NCI-H2196 treated with DMSO at 0.1 percent for 48 hours (cell line): ENCODE data around the gene PRXL2A.
"Not testable (repeated sequence)": the region's sequence is repeated elsewhere in the genome, so short reads cannot be mapped to it uniquely, and the experiment has no call there.

Experiments used
- DNase-seq: peaks from one replicate; lab custom pipeline; 2025; ENCODE audit not compliant: unreplicated experiment; lab: John Stamatoyannopoulos, UW

Gene PRXL2A

DNA sequence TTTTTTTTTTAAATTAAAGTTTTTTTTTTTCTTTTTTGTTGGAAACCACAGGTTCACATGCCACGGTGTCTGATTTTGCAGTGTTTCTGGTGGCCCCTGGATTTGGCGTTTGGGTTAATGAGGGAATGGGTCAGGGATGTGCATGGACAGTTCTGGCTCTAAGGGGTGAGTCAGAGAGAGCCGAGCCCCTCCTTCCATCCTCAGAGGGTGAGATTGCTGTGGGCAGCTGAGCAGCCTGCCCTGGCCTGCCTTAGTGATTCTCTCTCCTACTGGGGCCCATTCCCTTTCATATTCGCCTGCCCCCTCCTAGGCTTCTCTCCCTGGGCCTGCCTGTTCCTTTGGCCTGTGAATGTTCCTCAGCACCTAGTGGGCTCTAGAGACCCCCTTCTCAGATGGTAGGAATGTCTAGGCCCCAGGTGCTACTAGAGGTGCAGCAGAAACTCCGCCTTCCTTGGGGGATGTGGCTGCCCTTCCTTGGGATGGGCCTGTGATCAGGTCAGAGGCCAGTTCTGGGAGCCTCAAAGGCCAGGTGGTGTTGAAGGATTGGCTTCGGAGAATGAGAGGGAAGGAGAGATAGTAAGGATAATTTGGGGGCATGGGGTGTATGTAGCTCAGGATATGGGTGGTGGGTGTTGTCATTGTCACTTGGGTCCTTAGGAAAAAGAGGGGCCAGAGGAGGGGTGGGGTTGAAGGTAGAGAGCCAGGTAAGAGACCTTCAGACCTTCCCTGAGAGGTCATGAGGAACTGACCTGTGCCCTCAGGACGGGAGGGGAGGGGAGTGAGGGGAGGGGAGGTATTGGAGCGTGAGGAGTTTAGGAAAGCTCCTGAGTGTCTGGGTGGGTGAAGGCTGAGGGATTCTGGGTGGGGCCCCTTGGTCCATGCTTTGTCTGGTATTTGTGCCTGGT is 65.6 kb downstream of the PRXL2A start:
- no peak for DNase-seq

DNA sequence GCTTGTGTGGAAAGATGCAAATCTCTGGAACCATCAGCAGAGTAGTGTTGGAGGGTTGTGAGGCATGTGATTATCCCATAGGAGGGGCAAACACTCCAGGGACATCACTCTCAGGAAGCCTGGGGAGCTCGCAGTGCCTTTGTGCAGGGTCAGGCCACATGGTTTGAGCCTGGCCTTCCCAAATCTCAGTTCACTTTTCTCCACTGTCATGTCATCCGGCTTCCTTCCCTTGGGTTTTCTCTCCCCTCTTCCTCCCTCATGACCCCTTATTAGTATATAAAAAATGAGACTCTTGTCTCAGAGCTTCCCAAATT is 66.2 kb downstream of the PRXL2A start:
- DNase-seq = no peak

DNA sequence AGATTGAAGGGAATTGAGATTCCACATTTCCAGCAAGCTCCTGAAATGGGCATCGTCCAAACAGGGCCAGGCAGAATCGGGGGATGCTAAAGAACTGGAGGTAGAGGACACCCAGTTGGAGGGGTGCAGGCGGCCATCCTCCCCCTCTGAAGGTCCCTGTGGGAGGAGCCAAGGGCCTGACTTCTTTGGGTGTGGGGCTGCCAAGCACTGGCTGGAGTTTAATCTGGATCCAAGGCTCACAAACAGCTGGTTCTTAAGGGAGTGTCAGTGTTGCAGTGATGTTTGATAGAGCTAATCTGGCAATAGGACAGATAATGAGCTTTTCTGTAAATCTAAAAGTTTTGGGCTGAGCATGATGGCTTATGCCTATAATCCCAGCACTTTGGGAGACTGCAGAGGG is 66.6 kb downstream of the PRXL2A start:
- no peak for DNase-seq

DNA sequence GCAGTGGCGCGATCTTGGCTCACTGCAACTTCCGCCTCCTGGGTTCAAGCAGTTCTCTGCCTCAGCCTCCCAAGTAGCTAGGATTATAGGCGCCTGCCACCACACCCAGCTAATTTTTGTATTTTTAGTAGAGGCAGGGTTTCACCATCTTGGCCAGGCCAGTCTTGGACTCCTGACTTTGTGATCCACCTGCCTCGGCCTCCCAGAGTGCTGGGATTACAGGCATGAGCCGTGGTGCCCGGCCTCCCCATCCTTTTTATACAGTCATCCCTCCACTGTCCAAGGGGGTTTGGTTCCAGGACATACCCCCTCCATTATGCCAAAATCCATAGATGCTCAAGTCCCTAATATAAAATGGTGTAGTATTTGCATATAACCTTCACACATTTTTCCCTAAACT is 67.3 kb downstream of the PRXL2A start:
- DNase-seq = not testable (repeated sequence)

DNA sequence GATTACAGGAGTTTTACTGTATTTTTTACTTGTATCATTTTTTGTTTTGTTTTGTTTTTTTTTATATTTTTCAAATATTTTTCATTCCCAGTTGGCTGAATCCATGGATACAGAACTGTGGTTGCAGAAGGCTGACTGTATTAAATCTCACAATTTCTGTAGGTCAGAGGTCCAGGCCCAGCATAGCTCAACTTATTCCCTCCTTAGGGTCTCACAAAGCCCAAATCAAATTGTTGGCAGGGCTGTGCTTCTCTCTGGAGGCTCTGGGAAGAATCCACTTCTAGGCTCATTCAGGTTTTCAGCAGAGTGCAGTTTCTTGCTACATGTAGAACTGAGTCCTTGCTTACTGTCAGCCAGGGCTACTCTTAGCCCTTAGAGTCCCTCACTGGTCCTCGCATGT is 68.3 kb downstream of the PRXL2A start:
- no peak for DNase-seq

DNA sequence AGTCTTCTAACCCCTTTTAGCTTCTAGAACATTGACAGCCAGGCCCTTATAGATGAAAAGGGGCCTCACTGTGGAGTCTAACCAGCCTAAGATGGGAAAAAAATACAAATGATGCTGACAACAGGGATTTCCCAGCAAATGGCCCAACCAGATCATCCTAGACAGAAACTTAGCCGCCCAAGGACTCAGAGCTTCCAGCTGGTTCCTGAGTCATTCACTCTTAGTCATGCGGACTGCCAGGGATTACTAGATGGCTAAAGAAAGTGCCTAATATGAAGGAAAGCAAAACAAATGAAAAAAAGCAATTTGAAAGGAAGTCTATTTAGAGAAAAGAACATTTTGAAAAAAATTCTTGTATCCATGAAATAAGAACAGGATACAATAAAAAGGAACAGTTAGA is 69.5 kb downstream of the PRXL2A start:
- DNase-seq = no peak

DNA sequence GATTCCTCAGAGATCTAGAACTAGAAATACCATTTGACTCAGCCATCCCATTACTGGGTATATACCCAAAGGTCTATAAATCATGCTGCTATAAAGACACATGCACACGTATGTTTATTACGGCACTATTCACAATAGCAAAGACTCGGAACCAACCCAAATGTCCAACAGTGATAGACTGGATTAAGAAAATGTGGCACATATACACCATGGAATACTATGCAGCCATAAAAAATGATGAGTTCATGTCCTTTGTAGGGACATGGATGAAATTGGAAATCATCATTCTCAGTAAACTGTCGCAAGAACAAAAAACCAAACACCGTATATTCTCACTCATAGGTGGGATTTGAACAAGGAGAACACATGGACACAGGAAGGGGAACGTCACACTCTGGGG is 72.0 kb downstream of the PRXL2A start:
- not testable (repeated sequence) for DNase-seq

DNA sequence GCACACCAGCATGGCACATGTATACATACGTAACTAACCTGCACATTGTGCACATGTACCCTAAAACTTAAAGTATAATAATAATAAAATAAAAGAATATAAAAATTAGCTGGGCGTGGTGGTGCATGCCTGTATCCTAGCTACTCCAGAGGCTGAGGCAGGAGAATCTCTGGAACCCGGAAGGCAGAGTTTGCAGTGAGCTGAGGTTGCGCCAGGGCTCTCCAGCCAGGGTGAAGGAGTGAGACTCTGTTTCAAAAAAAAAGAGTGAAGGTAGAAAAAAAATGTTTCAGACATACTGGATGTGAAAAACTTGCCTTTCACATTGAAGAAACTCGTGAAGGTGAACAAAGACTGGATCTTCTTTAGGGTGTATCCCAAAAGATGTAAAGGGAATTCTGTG is 72.5 kb downstream of the PRXL2A start:
- no peak for DNase-seq

DNA sequence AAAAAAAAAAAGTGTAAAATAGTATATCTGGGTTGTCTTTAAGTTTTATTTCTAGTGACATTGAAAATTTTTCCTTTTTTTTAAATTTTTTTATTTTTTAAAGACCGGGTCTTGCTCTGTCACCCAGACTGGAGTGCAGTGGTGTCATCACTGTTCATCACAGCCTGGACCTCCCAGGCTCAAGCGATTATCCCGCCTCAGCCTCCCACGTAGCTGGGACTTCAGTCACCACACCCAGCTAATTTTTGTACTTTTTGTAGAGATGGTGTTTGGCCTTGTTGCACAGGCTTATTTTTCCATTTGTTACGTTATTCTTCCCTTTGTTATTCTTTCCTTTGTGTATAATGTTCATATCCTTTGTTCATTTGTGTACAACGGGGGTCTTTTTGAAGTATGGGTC is 75.9 kb downstream of the PRXL2A start:
- DNase-seq = no peak

DNA sequence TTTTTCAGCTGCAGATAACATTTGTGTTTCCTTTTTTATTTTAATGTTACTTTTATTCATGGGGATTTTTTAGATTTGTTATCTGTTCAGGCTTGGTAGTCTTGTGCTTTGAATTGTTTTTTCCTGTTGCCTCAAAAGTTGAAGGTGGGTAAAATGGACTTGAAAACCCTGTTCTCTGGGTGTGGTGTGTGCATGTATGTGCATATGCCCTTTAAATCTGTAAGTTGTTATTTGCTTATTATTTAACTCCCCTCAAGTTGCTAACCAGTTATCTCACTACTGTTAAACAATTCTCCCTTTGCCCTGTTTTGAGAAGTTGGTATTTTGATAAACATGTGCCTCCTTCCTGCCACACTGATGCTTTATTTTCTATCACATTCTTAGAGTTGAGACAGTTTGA is 76.3 kb downstream of the PRXL2A start:
- no peak for DNase-seq

DNA sequence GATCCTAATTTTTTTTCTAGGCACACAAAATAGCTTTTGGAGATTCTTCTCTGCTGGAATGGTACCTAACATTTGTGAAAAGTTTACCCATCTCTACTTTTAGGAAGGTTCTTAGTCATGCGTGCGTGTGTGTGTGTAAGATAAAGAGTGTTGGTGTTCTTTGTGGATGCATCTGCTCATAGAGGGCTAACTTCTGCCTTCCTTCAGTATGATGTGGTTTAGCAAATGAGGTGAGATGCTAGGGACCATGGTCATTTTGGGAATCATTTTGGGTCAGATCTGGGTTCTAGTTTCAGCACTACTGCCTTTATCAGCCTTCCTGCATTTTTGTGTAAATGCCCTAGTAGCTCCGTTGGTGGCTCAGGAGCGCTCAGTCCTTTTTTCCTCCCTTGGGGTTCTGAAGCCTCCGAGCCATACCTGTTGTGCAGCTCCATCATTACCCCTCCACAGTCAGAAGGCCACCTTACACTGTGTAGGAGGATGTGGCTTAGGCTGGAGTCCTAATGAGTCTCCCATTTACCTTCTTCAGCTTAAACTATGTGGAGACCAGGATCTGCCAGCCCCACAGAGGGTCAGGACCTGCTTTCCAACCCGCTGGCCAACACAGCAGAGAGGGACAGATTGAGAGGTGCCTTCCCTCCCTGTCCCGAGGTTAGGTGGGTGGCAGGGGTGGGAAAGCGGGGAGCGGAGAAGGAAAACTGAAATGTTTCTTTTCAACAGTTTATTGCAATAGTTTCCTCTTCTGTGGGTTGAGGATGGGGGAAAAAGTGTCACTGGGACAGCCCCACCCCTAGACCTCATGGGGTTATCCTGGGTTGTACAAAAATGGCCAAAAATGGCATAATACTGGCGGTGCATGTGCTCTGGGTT is 77.0 kb downstream of the PRXL2A start:
- DNase-seq = no peak

DNA sequence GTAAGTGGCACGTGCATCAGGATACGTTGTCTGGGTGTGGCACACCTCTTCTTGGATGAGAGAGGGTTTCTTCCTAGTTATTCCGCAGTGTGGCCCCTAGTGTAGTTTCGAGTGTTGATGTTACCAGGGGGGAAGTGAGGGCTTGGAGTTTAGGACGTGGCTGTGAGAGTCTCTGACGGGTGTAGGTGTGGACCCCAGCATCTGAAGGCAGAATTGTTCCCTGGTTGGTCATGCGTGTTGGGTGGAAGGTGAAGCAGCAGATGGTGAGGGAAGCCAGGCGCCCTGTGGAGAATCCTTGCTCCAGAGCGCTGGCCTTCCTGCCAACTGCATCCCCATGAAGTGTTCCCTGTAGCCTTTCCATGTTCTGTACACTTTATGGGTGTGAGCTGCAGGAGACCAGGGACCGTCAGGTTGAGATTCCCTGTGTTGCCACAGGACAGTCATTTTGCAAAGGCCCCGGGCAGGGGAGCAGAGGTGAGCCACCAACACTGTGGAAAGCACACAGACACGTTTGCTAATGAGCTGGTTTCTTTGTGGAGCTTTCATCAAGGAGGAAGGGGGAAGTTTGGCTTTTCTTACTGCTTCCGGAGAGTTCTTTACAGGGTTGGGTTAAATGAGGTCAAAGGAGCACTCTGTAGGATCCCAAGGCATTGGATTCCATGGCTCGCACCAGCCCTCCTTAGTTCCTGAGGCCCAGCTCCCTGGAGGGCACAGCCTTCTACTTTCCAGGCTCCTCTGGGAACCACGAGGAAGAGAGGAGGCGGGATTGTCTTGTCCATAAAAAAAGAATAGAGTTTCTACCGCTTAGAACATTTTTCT is 77.8 kb downstream of the PRXL2A start:
- no peak for DNase-seq
